Osteocyte (in vitro differentiated cells): ENCODE results near the gene SYTL2. TPM values are rescaled to one million over a fixed set of nuclear protein-coding genes. Genes with fewer than 3 reads are reported as not detected.
A peak's percentile ranks its signal among the peaks of the same experiment; 100 is the strongest.

Experiments
- DNase-seq: peaks from one replicate; pipeline ENCODE4 v3.0.0; 2021; ENCODE audit warnings: mixed read lengths; ENCODE audit not compliant: unreplicated experiment; ENCODE audit errors: extremely low spot score
- H3K27ac Mint-ChIP-seq: one replicate; pipeline ENCODE4 v1.8.0; 2021; ENCODE audit warnings: mild to moderate bottlenecking, mixed read lengths; ENCODE audit not compliant: unreplicated experiment
- H3K27me3 Mint-ChIP-seq: one replicate; pipeline ENCODE4 v1.8.0; 2021; ENCODE audit warnings: mixed read lengths; ENCODE audit not compliant: unreplicated experiment
- H3K36me3 Mint-ChIP-seq: one replicate; pipeline ENCODE4 v1.8.0; 2021; ENCODE audit warnings: mixed read lengths; ENCODE audit not compliant: unreplicated experiment
- H3K4me1 Mint-ChIP-seq: one replicate; pipeline ENCODE4 v1.8.0; 2021; ENCODE audit warnings: mixed read lengths; ENCODE audit not compliant: unreplicated experiment
- H3K4me3 Mint-ChIP-seq: one replicate; pipeline ENCODE4 v1.8.0; 2021; ENCODE audit warnings: mild to moderate bottlenecking, moderate library complexity, mixed read lengths; ENCODE audit not compliant: unreplicated experiment
- H3K9me3 Mint-ChIP-seq: one replicate; pipeline ENCODE4 v1.8.0; 2021; ENCODE audit warnings: mixed read lengths; ENCODE audit not compliant: unreplicated experiment
- CTCF ChIP-seq: fragments of 200-600 bp; sonication (generic); IDR thresholded peaks from 2 replicates; pipeline ENCODE4 v1.5.0; 2021; ENCODE audit warnings: antibody characterized with exemption, mild to moderate bottlenecking, moderate library complexity
- total RNA-seq: library from RNA; stranded (reverse); gene quantifications from 2 replicates; pipeline ENCODE4 v1.2.1, GENCODE V29; 2021

The SYTL2 gene
- total RNA-seq, 1 donor from 2014 or later, result 4.0 TPM

- H3K4me1 Mint-ChIP-seq, result peaks cover 4% of the 10 kb centered on the region
Measured at GRCh38 chr11:85819441-85819840, 8.5 kb upstream of the SYTL2 start.

GRCh38 chr11:85815186-85815931, 4.4 kb upstream of the SYTL2 start:
- DNase-seq, result no peak
- H3K9me3 Mint-ChIP-seq, result no peaks in the 10 kb centered on the region
- H3K4me3 Mint-ChIP-seq, result no peak overlapping the region
- peaks cover 10% of the 10 kb centered on the region for H3K27me3 Mint-ChIP-seq
- peaks cover 11% of the 10 kb centered on the region for H3K4me1 Mint-ChIP-seq
- H3K27ac Mint-ChIP-seq, result no peak overlapping the region
- no peaks in the 10 kb centered on the region for H3K36me3 Mint-ChIP-seq
- no peak for TF ChIP-seq CTCF

More at GRCh38 chr11:85819441-85819840, 8.5 kb upstream of the SYTL2 start:
- Mint-ChIP-seq H3K36me3 (no peaks in the 10 kb centered on the region), H3K9me3 (no peaks in the 10 kb centered on the region), H3K27ac (no peak overlapping the region), H3K4me3 (no peak overlapping the region), H3K27me3 (no peaks in the 10 kb centered on the region)
- no peak for DNase-seq
- no peak for TF ChIP-seq CTCF

GRCh38 chr11:85813721-85814120, 2.8 kb upstream of the SYTL2 start:
- peaks cover 15% of the 10 kb centered on the region for H3K4me1 Mint-ChIP-seq
- peaks cover 13% of the 10 kb centered on the region for H3K27me3 Mint-ChIP-seq
- no peaks in the 10 kb centered on the region for H3K36me3 Mint-ChIP-seq
- no peaks in the 10 kb centered on the region for H3K9me3 Mint-ChIP-seq
- H3K27ac Mint-ChIP-seq, result no peak overlapping the region
- no peak for TF ChIP-seq CTCF
- no peak for DNase-seq
- H3K4me3 Mint-ChIP-seq, result no peak overlapping the region

- peak overlapping the region; percentile 77 for H3K4me3 Mint-ChIP-seq
- H3K27ac Mint-ChIP-seq, result no peak overlapping the region
- DNase-seq, result no peak
- peaks cover 13% of the 10 kb centered on the region for H3K27me3 Mint-ChIP-seq
- no peak for TF ChIP-seq CTCF
- peaks cover 15% of the 10 kb centered on the region for H3K4me1 Mint-ChIP-seq
- no peaks in the 10 kb centered on the region for H3K9me3 Mint-ChIP-seq
- no peaks in the 10 kb centered on the region for H3K36me3 Mint-ChIP-seq
Measured at GRCh38 chr11:85811624-85812023, 683 bp upstream of the SYTL2 start.

- peak overlapping the region; percentile 4 for H3K27ac Mint-ChIP-seq
- TF ChIP-seq CTCF, result no peak
- no peak for DNase-seq
- H3K9me3 Mint-ChIP-seq, result no peaks in the 10 kb centered on the region
- no peaks in the 10 kb centered on the region for H3K36me3 Mint-ChIP-seq
- peak overlapping the region; percentile 72 for H3K4me3 Mint-ChIP-seq
- H3K27me3 Mint-ChIP-seq, result peaks cover 15% of the 10 kb centered on the region
- peaks cover 15% of the 10 kb centered on the region for H3K4me1 Mint-ChIP-seq
Measured at GRCh38 chr11:85810521-85810870, 445 bp downstream of the SYTL2 start.
